NCI-H146 (cell line): Measurements from ENCODE around the gene VASN.

Experiments used
- DNase-seq: peaks from one replicate; lab custom pipeline; 2025; lab: John Stamatoyannopoulos, UW

VASN gene

GRCh38 chr16:4426021-4426684 lies 54.5 kb downstream of the VASN start:
- DNase-seq: peak; percentile 68

GRCh38 chr16:4426722-4427372 lies 55.2 kb downstream of the VASN start:
- DNase-seq: no peak

DNA sequence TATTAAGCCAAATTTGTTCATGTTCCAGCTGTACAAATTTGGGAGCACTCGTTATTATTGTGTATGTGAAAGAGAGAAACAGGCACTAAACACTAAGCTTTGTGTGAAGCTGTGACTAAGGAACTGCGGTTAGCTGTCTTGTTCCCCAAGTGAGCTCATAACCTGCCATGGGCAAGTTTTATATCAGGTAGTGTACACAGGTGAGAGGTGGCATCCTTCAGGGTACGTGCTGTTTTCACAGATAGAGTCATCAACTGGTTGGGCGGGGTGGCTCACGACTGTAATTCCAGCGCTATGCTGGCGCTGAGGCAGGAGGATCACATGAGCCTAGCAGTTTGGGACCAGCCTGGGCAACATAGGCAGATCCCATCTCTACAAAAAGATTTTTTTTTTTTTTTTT lies 56.9 kb downstream of the VASN start:
- no peak for DNase-seq

GRCh38 chr16:4431023-4431422 lies 59.4 kb downstream of the VASN start:
- DNase-seq: no peak
